Measurements from ENCODE around the gene RFX3.

DNA sequence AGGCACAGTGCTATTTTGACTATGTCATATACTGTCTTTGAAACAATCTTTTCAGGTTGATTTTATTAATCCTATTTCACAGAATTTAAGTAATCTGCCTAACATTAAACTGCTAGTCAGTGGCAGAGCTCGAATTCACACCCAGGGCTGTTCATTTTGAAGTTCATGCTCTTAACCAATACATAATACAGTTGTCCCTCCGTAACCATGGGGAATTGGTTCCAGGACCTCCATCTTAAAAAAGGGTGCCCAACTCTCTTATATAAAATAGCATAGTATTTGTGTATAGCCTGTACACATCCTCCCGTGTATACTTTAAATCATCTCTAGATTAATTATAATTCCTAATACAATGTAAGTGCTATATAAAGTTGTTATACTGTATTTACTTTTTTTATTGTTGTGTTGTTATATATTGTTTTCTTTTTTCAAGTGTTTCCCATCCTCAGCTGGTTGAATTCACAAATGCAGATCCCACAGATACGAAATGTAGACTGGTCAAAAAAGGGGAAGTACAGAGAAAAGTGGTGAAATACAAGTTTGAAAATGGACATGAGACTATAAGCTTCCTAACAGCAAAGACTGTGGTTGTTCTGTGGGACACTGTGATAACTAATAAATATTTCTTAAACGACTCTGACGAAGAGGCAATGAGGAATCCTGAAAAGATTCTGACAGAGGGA is 18.3 kb downstream of the RFX3 start:
- TF ChIP-seq POLR2A (IDR thresholded peaks at IDR 0.05): no peak
- TF ChIP-seq POLR2AphosphoS5 (IDR thresholded peaks at IDR 0.05; ENCODE audit: insufficient read depth in 1 of 2, low read depth in 1 of 2): no peak
